SJSA1 (cell line): ENCODE results near the gene FAM111A. TPM values are rescaled to one million over a fixed set of nuclear protein-coding genes. Genes with fewer than 3 reads are reported as not detected.

Source experiments
- DNase-seq, 2 experiments: peaks; one replicate each; pipeline ENCODE4 v3.0.0-alpha.2; 2015 to 2020; ENCODE audit warnings: low spot score in 2 of 2, low read depth in 1 of 2
- H3K27ac ChIP-seq: fragments of 250-450 bp; sonication (Bioruptor Pico); 2 replicates; pipeline ENCODE4 v1.5.1; 2020; ENCODE audit warnings: mild to moderate bottlenecking, moderate library complexity
- H3K27me3 ChIP-seq: fragments of 250-450 bp; sonication (Bioruptor Pico); replicated peaks from 2 replicates; pipeline ENCODE4 v1.5.1; 2020; ENCODE audit warnings: mild to moderate bottlenecking, moderate library complexity
- H3K36me3 ChIP-seq: fragments of 250-450 bp; sonication (Bioruptor Pico); 2 replicates; pipeline ENCODE4 v1.5.1; 2020; ENCODE audit warnings: mild to moderate bottlenecking
- H3K4me1 ChIP-seq: fragments of 250-450 bp; sonication (Bioruptor Pico); replicated peaks from 2 replicates; pipeline ENCODE4 v1.6.1; 2021; ENCODE audit warnings: mild to moderate bottlenecking
- H3K4me3 ChIP-seq: fragments of 250-450 bp; sonication (Bioruptor Pico); 2 replicates; pipeline ENCODE4 v1.5.1; 2020; ENCODE audit warnings: mild to moderate bottlenecking
- H3K9me3 ChIP-seq: fragments of 250-450 bp; sonication (Bioruptor Pico); replicated peaks from 2 replicates; pipeline ENCODE4 v1.5.1; 2020; ENCODE audit warnings: mild to moderate bottlenecking
- total RNA-seq: library from RNA; depleted of rRNA; stranded (reverse); fragments of >200 nt; shearing (Covaris generic); gene quantifications from 2 replicates; pipeline ENCODE4 v1.2.3, GENCODE V29; 2014

The FAM111A gene
- total RNA-seq, 1 experiment from 2014 or later, result 108 TPM

GRCh38 chr11:59154610-59155009, 12.0 kb downstream of the FAM111A start:
- H3K4me3 ChIP-seq, result no peak overlapping the region
- peaks cover 46% of the 10 kb centered on the region for H3K36me3 ChIP-seq
- no peaks in the 10 kb centered on the region for H3K27me3 ChIP-seq
- H3K4me1 ChIP-seq, result no peaks in the 10 kb centered on the region
- no peak overlapping the region for H3K27ac ChIP-seq
- no peak for DNase-seq
- H3K9me3 ChIP-seq, result no peaks in the 10 kb centered on the region

- H3K36me3 ChIP-seq, result peaks cover 20% of the 10 kb centered on the region
- H3K4me1 ChIP-seq, result no peaks in the 10 kb centered on the region
- no peaks in the 10 kb centered on the region for H3K9me3 ChIP-seq
- H3K27ac ChIP-seq, result no peak overlapping the region
- no peak overlapping the region for H3K4me3 ChIP-seq
- DNase-seq, result no peak
- no peaks in the 10 kb centered on the region for H3K27me3 ChIP-seq
These were observed 14.8 kb downstream of the FAM111A start for GRCh38 chr11:59157433-59157832.

GRCh38 chr11:59158206-59159068, 15.8 kb downstream of the FAM111A start:
- Histone ChIP-seq H3K36me3 (peaks cover 9% of the 10 kb centered on the region), H3K4me3 (no peak overlapping the region), H3K4me1 (no peaks in the 10 kb centered on the region), H3K9me3 (no peaks in the 10 kb centered on the region), H3K27me3 (no peaks in the 10 kb centered on the region), H3K27ac (no peak overlapping the region)
- DNase-seq, result peak; percentile 46 to 57

GRCh38 chr11:59164028-59164427, 21.4 kb downstream of the FAM111A start:
- Histone ChIP-seq H3K27me3 (no peaks in the 10 kb centered on the region), H3K4me3 (no peak overlapping the region), H3K27ac (no peak overlapping the region), H3K4me1 (no peaks in the 10 kb centered on the region), H3K9me3 (no peaks in the 10 kb centered on the region), H3K36me3 (no peaks in the 10 kb centered on the region)
- DNase-seq, result no peak

DNA sequence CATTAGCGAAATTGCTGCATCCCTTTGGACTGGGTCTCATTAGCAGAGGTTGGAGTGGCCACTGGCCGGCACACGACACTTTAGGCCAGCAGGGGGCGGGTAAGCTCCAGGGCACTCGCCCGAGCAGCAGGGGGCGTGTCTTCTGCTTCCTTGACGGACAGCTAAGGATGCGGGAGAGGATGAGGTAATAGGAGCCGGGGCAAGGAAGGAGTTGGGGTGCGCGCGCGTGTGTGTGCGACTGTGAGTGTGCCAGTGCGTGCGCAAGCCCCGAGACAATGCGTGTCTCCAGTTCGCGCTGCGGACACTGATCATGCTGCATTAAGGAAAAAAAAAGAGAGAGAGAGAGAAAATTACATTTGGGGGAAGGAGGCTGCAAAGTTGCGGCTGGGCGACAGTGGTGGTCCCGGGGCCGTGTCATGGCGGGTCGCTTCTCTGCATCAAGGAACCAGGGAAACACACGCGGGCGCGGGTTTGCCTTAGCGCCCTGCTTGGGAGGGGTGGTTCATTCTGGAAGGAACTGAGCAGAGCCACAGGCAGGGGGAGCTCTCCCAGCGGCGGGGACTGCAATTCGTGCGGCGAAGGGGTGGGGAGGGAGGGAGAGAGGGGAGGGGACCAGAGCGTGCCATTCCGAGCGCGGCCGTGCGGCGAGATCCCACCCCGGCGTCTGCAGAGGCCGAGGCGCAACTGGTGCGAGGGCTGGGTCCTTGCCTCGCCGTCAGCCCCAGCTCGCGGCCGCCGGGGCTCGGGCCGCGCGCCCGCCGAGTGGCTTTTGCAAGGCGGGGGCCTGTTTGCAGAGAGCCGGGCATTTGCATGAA, 29.1 kb downstream of the FAM111A start, which contains the start of gene DTX4:
Gene DTX4 (plus strand): TSS at position 625 of the 815 bp plus-strand sequence. CDS start 464 bp downstream, outside the sequence.
- Histone ChIP-seq H3K27me3 (no peaks in the 10 kb centered on the region), H3K36me3 (peaks cover 3% of the 10 kb centered on the region), H3K4me1 (peaks cover 41% of the 10 kb centered on the region), H3K27ac (peak within 1 kb of the TSS; percentile 49), H3K9me3 (no peaks in the 10 kb centered on the region), H3K4me3 (peak within 1 kb of the TSS; percentile 70)
- DNase-seq, result peak; percentile 87 to 95

GRCh38 chr11:59172345-59173079, 29.9 kb downstream of the FAM111A start:
- Histone ChIP-seq H3K27me3 (no peaks in the 10 kb centered on the region), H3K27ac (no peak overlapping the region), H3K4me3 (peak overlapping the region; percentile 70), H3K9me3 (no peaks in the 10 kb centered on the region), H3K36me3 (peaks cover 10% of the 10 kb centered on the region), H3K4me1 (peaks cover 41% of the 10 kb centered on the region)
- peak in 1 of 2 experiments; percentile 25 for DNase-seq

GRCh38 chr11:59173080-59173963, 30.7 kb downstream of the FAM111A start:
- DNase-seq, result peak; percentile 57 to 58
- peak overlapping the region; percentile 40; the same call in 1 of the 2 replicates for H3K27ac ChIP-seq

DNA sequence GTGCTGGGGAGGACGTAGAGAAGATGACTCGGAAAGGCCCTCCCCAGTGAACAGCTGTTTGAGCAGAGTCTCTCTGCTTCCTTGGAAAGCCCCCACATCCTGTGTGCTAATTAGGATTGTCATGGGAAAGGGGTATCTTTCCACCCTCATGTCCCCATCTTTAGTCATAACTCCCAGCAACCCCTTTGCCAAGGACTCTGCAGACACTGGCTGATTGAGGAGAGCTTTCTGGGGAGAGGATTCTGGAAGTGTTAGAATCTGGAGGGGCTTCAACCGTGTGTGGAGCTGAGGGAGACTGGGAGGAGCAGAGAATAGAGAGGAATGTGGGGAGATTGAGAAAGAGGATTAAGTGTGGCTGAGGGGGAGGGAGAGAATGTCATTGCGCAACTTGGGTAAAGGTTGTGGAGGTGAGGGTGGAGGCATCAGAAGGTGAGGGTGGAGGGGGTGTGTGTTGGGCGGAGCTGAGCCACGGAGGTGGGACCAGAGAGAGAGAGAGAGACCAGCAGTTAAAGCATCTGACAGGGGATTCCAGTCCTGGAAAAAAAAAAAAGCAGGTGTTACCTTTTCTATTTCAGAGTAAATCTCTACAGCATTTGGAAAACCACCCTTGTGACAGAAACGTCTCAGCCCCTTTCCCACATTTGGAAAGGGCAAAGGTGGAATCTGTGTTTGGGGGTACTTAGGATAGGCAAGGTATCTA, 31.5 kb downstream of the FAM111A start:
- peak in 1 of 2 experiments; percentile 54 for DNase-seq
- no peaks in the 10 kb centered on the region for H3K9me3 ChIP-seq
- peak overlapping the region; percentile 70 for H3K4me3 ChIP-seq
- H3K4me1 ChIP-seq, result peaks cover 41% of the 10 kb centered on the region
- no peaks in the 10 kb centered on the region for H3K27me3 ChIP-seq
- peaks cover 17% of the 10 kb centered on the region for H3K36me3 ChIP-seq
- peak overlapping the region; percentile 57; the same call in 1 of the 2 replicates for H3K27ac ChIP-seq

More at GRCh38 chr11:59173080-59173963, 30.7 kb downstream of the FAM111A start:
- Histone ChIP-seq H3K4me1 (peaks cover 41% of the 10 kb centered on the region), H3K27me3 (no peaks in the 10 kb centered on the region), H3K9me3 (no peaks in the 10 kb centered on the region), H3K36me3 (peaks cover 15% of the 10 kb centered on the region), H3K4me3 (peak overlapping the region; percentile 70)

- Histone ChIP-seq H3K4me3 (no peak overlapping the region), H3K27ac (peak overlapping the region; percentile 57)
- DNase-seq, result peak; percentile 58 to 63
These were observed 32.0 kb downstream of the FAM111A start for GRCh38 chr11:59174664-59175033.

GRCh38 chr11:59175091-59175501, 32.4 kb downstream of the FAM111A start:
- no peaks in the 10 kb centered on the region for H3K9me3 ChIP-seq
- H3K36me3 ChIP-seq, result peaks cover 17% of the 10 kb centered on the region
- peaks cover 41% of the 10 kb centered on the region for H3K4me1 ChIP-seq
- H3K27ac ChIP-seq, result peak overlapping the region; percentile 57
- no peak overlapping the region for H3K4me3 ChIP-seq
- DNase-seq, result peak; percentile 72 to 73
- H3K27me3 ChIP-seq, result no peaks in the 10 kb centered on the region

More at GRCh38 chr11:59174664-59175033, 32.0 kb downstream of the FAM111A start:
- H3K36me3 ChIP-seq, result peaks cover 17% of the 10 kb centered on the region
- no peaks in the 10 kb centered on the region for H3K27me3 ChIP-seq
- H3K9me3 ChIP-seq, result no peaks in the 10 kb centered on the region
- H3K4me1 ChIP-seq, result peaks cover 41% of the 10 kb centered on the region

DNA sequence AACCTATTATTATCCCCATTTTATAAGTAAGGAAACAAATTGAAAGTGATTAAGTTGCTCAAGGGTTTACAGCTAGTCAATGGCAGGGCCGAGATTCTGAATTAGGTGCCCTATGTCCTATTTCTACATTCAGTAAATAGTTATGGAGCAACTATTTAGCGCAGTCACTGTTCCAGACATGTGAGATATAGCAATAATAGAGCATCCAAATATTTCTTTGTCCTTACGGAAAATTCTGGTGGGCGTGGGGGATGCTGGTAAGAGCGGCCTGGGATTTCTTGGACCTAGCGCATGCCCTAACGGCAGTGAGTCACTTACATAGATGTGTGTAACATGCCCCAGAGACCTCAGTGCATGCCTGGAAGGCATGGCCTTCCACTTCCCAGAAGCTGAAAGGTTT, 33.7 kb downstream of the FAM111A start:
- Histone ChIP-seq H3K4me1 (peaks cover 39% of the 10 kb centered on the region), H3K36me3 (peaks cover 19% of the 10 kb centered on the region), H3K27me3 (no peaks in the 10 kb centered on the region), H3K4me3 (no peak overlapping the region), H3K27ac (no peak overlapping the region), H3K9me3 (no peaks in the 10 kb centered on the region)
- no peak for DNase-seq

GRCh38 chr11:59178402-59178801, 35.7 kb downstream of the FAM111A start:
- Histone ChIP-seq H3K9me3 (no peaks in the 10 kb centered on the region), H3K27me3 (no peaks in the 10 kb centered on the region), H3K4me3 (no peak overlapping the region), H3K27ac (no peak overlapping the region), H3K36me3 (peaks cover 39% of the 10 kb centered on the region), H3K4me1 (peaks cover 26% of the 10 kb centered on the region)
- no peak for DNase-seq
